Neuronal stem cell (in vitro differentiated cells): ENCODE data around the gene CDC42BPA.
A peak's percentile ranks its signal among the peaks of the same experiment; 100 is the strongest.
"Not testable (repeated sequence)": the region's sequence is repeated elsewhere in the genome, so short reads cannot be mapped to it uniquely, and the experiment has no call there.

ENCODE experiments used
- DNase-seq: peaks from one replicate; pipeline ENCODE4 v3.0.0-alpha.2; 2013; ENCODE audit warnings: low spot score
- H2AFZ ChIP-seq: one replicate; pipeline ENCODE4 v1.6.1; 2013; ENCODE audit warnings: mild to moderate bottlenecking, low read length, inconsistent platforms
- H2AK5ac ChIP-seq: 2 replicates; pipeline ENCODE4 v1.6.1; 2013; ENCODE audit warnings: low read depth, mild to moderate bottlenecking, inconsistent platforms, low read length, moderate library complexity, mixed read lengths
- H2BK120ac ChIP-seq: 2 replicates; pipeline ENCODE4 v1.6.1; 2013; ENCODE audit warnings: low read depth, mild to moderate bottlenecking, inconsistent platforms, low read length, moderate library complexity, mixed read lengths
- H2BK12ac ChIP-seq: one replicate; pipeline ENCODE4 v1.6.1; 2013; ENCODE audit warnings: low read length, inconsistent platforms
- H2BK15ac ChIP-seq: 2 replicates; pipeline ENCODE4 v1.6.1; 2013; ENCODE audit warnings: mild to moderate bottlenecking, low read length, inconsistent platforms, mixed read lengths
- H2BK5ac ChIP-seq: one replicate; pipeline ENCODE4 v1.6.1; 2013; ENCODE audit warnings: inconsistent platforms, mild to moderate bottlenecking, low read length, moderate library complexity
- H3K14ac ChIP-seq: one replicate; pipeline ENCODE4 v1.6.1; 2013; ENCODE audit warnings: low read length, inconsistent platforms
- H3K18ac ChIP-seq: 2 replicates; pipeline ENCODE4 v1.6.1; 2013; ENCODE audit warnings: low read length, inconsistent platforms
- H3K23ac ChIP-seq: 2 replicates; pipeline ENCODE4 v1.6.1; 2013; ENCODE audit warnings: low read depth, mild to moderate bottlenecking, mixed read lengths, low read length, inconsistent platforms; ENCODE audit not compliant: poor library complexity
- H3K27ac ChIP-seq: replicated peaks from 3 replicates; pipeline ENCODE4 v1.5.1; 2013; ENCODE audit warnings: low read length, inconsistent platforms
- H3K27me3 ChIP-seq, 3 experiments: 2 replicates each; pipeline ENCODE4 v1.6.1; 2013; ENCODE audit warnings: low read length in 3 of 3, mild to moderate bottlenecking in 2 of 3, inconsistent platforms in 1 of 3, low read depth in 1 of 3, mixed read lengths in 1 of 3, moderate library complexity in 1 of 3; ENCODE audit not compliant: control insufficient read depth in 3 of 3, insufficient read depth in 3 of 3
- H3K36me3 ChIP-seq, 2 donors: replicated peaks in 1 of 2; 2 replicates each; pipeline ENCODE4 v1.6.1; 2013; ENCODE audit warnings: low read length in 2 of 2; ENCODE audit not compliant: control insufficient read depth in 2 of 2, insufficient read depth in 2 of 2
- H3K4ac ChIP-seq: 2 replicates; pipeline ENCODE4 v1.6.1; 2013; ENCODE audit warnings: inconsistent platforms, mild to moderate bottlenecking, low read length, moderate library complexity
- H3K4me1 ChIP-seq, 2 donors: 1 replicate in 1 of 2; 2 replicates in 1 of 2; pipeline ENCODE4 v1.6.1; 2013; ENCODE audit warnings: low read length in 2 of 2, low read depth in 1 of 2; ENCODE audit not compliant: control insufficient read depth in 2 of 2, insufficient read depth in 1 of 2
- H3K4me2 ChIP-seq: one replicate; pipeline ENCODE4 v1.6.1; 2013; ENCODE audit warnings: mild to moderate bottlenecking, low read length, inconsistent platforms; ENCODE audit not compliant: insufficient read depth, poor library complexity, severe bottlenecking
- H3K4me3 ChIP-seq, 2 donors: 2 replicates each; pipeline ENCODE4 v1.5.1; 2013; ENCODE audit warnings: low read length in 2 of 2, mild to moderate bottlenecking in 2 of 2, inconsistent platforms in 1 of 2, moderate library complexity in 1 of 2
- H3K79me1 ChIP-seq: one replicate; pipeline ENCODE4 v1.6.1; 2013; ENCODE audit warnings: low read depth, mild to moderate bottlenecking, inconsistent platforms, low read length, moderate library complexity
- H3K9ac ChIP-seq: one replicate; pipeline ENCODE4 v1.6.1; 2013; ENCODE audit warnings: mild to moderate bottlenecking, low read depth, low read length, inconsistent platforms; ENCODE audit not compliant: poor library complexity
- H3K9me3 ChIP-seq, 2 donors: replicated peaks in 1 of 2; 2 replicates each; pipeline versions ENCODE3 to v1.6.1; 2013; ENCODE audit warnings: low read length in 2 of 2, mild to moderate bottlenecking in 2 of 2, inconsistent platforms in 1 of 2, low read depth in 1 of 2, mixed read lengths in 1 of 2, moderate library complexity in 1 of 2; ENCODE audit not compliant: control insufficient read depth in 2 of 2, insufficient read depth in 1 of 2
- H4K8ac ChIP-seq: one replicate; pipeline ENCODE4 v1.6.1; 2013; ENCODE audit warnings: low read depth, mild to moderate bottlenecking, inconsistent platforms, low read length, moderate library complexity
- H4K91ac ChIP-seq: one replicate; pipeline ENCODE4 v1.6.1; 2013; ENCODE audit warnings: low read length, low read depth, mild to moderate bottlenecking, inconsistent platforms; ENCODE audit not compliant: poor library complexity
- WGBS, 2 donors: extraction: QIAGEN DNeasy Blood & Tissue Kit; methylation state at CpG; one replicate each; pipeline ENCODE4 v1.1.7; 2013; ENCODE audit warnings: missing lambda C conversion rate in 2 of 2, mixed read lengths in 1 of 2; ENCODE audit not compliant: insufficient read length in 2 of 2, insufficient replicate concordance in 1 of 2; ENCODE audit errors: extremely low coverage in 2 of 2; 5-methylcytosine and 5-hydroxymethylcytosine counted together

CDC42BPA gene

GRCh38 chr1:226957714-226958113 lies 360.6 kb downstream of the CDC42BPA start:
- no peak overlapping the region for H3K14ac ChIP-seq
- H2AK5ac ChIP-seq = no peak overlapping the region
- H3K27ac ChIP-seq = no peak overlapping the region
- H3K4me1 ChIP-seq = peaks cover 1 to 3% of the 10 kb centered on the region in 2 donors
- H2AFZ ChIP-seq = no peak overlapping the region
- WGBS, 2 donors = no CpG with 5 or more reads among the region's 11 CpGs
- no peak overlapping the region for H3K18ac ChIP-seq
- H3K9ac ChIP-seq = no peak overlapping the region
- no peak overlapping the region for H4K8ac ChIP-seq
- H2BK5ac ChIP-seq = no peak overlapping the region
- H3K27me3 ChIP-seq = no peaks in the 10 kb centered on the region
- no peak overlapping the region for H3K4me2 ChIP-seq
- H2BK120ac ChIP-seq = no peak overlapping the region
- no peaks in the 10 kb centered on the region for H3K36me3 ChIP-seq
- no peak overlapping the region for H4K91ac ChIP-seq
- no peak overlapping the region for H2BK15ac ChIP-seq
- H3K4ac ChIP-seq = no peak overlapping the region
- peaks cover 5 to 8% of the 10 kb centered on the region in 2 donors for H3K9me3 ChIP-seq
- H3K23ac ChIP-seq = no peak overlapping the region
- H3K79me1 ChIP-seq = peaks cover 3% of the 10 kb centered on the region
- DNase-seq = no peak
- H3K4me3 ChIP-seq = no peak overlapping the region
- H2BK12ac ChIP-seq = no peak overlapping the region

GRCh38 chr1:226956942-226957713 lies 361.2 kb downstream of the CDC42BPA start:
- Histone ChIP-seq H3K27ac (no peak overlapping the region), H2AFZ (no peak overlapping the region), H4K8ac (no peak overlapping the region), H3K4ac (no peak overlapping the region), H2BK120ac (no peak overlapping the region), H3K4me2 (no peak overlapping the region), H3K4me3 (no peak overlapping the region), H3K4me1 (peaks cover 1 to 3% of the 10 kb centered on the region in 2 donors), H3K79me1 (peaks cover 3% of the 10 kb centered on the region), H3K23ac (no peak overlapping the region), H3K27me3 (no peaks in the 10 kb centered on the region), H4K91ac (no peak overlapping the region), H2BK15ac (no peak overlapping the region), H3K36me3 (no peaks in the 10 kb centered on the region), H3K18ac (no peak overlapping the region), H2AK5ac (no peak overlapping the region), H2BK5ac (no peak overlapping the region), H3K14ac (no peak overlapping the region), H2BK12ac (no peak overlapping the region), H3K9ac (no peak overlapping the region), H3K9me3 (peaks cover 5 to 8% of the 10 kb centered on the region in 2 donors)
- no CpG with 5 or more reads among the region's 6 CpGs for WGBS, 2 donors
- no peak for DNase-seq

GRCh38 chr1:226955857-226956256 lies 362.4 kb downstream of the CDC42BPA start:
- H3K23ac ChIP-seq, H3K9me3 ChIP-seq, H4K8ac ChIP-seq, H3K79me1 ChIP-seq, H3K4me3 ChIP-seq, H2BK5ac ChIP-seq, H2BK120ac ChIP-seq, DNase-seq, H3K4me1 ChIP-seq, H2AFZ ChIP-seq, H2AK5ac ChIP-seq, H3K36me3 ChIP-seq, H3K18ac ChIP-seq, H3K27me3 ChIP-seq, H3K4ac ChIP-seq, H2BK12ac ChIP-seq, H3K9ac ChIP-seq, H3K27ac ChIP-seq, H3K14ac ChIP-seq, H4K91ac ChIP-seq, H3K4me2 ChIP-seq, H2BK15ac ChIP-seq: not testable (repeated sequence)
- no CpG with 5 or more reads among the region's 2 CpGs for WGBS, 2 donors

GRCh38 chr1:226954777-226955176 lies 363.5 kb downstream of the CDC42BPA start:
- H3K36me3 ChIP-seq = no peaks in the 10 kb centered on the region
- no peak overlapping the region for H2BK15ac ChIP-seq
- no peak overlapping the region for H3K14ac ChIP-seq
- H2BK120ac ChIP-seq = no peak overlapping the region
- no peak overlapping the region for H3K4me2 ChIP-seq
- no peak for DNase-seq
- H3K9ac ChIP-seq = no peak overlapping the region
- H3K4ac ChIP-seq = no peak overlapping the region
- H3K79me1 ChIP-seq = peaks cover 5% of the 10 kb centered on the region
- WGBS, 2 donors = no CpG with 5 or more reads among the region's 4 CpGs
- no peak overlapping the region for H2AFZ ChIP-seq
- no peak overlapping the region for H3K23ac ChIP-seq
- H3K4me1 ChIP-seq = peaks cover 1 to 3% of the 10 kb centered on the region in 2 donors
- no peak overlapping the region for H2BK12ac ChIP-seq
- no peak overlapping the region for H4K91ac ChIP-seq
- peak overlapping the region; percentile 73 for H2AK5ac ChIP-seq
- H3K18ac ChIP-seq = no peak overlapping the region
- no peaks in the 10 kb centered on the region for H3K27me3 ChIP-seq
- no peak overlapping the region for H3K4me3 ChIP-seq
- H2BK5ac ChIP-seq = no peak overlapping the region
- peaks cover 0 to 3% of the 10 kb centered on the region in 2 donors for H3K9me3 ChIP-seq
- no peak overlapping the region for H4K8ac ChIP-seq
- no peak overlapping the region for H3K27ac ChIP-seq
